Naive thymus-derived CD4-positive, alpha-beta T cell (primary cell): ENCODE results near the gene GAL3ST2. TPM values are rescaled to one million over a fixed set of nuclear protein-coding genes. Genes with fewer than 3 reads are reported as not detected.

ENCODE experiments used
- ATAC-seq: fragments of 150-1000 bp; cut with Tn5 transposase; 2 replicates; pipeline ENCODE4 v1.10.0; 2021; ENCODE audit warnings: mild to moderate bottlenecking, moderate library complexity
- CTCF ChIA-PET: fragments of 350-600 bp; sonication (Branson Sonifier 250); formaldehyde crosslinking; loops from one replicate; lab custom pipeline; 2021; ENCODE audit warnings: antibody characterized with exemption; lab: Charles Lee
- POLR2A ChIA-PET: fragments of 350-600 bp; sonication (Branson Sonifier 250); formaldehyde crosslinking; loops from one replicate; lab custom pipeline; 2021; ENCODE audit warnings: antibody characterized with exemption, inconsistent platforms; lab: Charles Lee
- DNase-seq, 9 donors: peaks; one replicate each; pipeline versions ENCODE4 v3.0.0 to v3.0.0-alpha.2; 2020 to 2022; ENCODE audit warnings: mixed read lengths in 1 of 9
- H3K27ac ChIP-seq: one replicate; pipeline ENCODE4 v1.7.0; 2013; ENCODE audit warnings: mild to moderate bottlenecking, low read depth, low read length, moderate library complexity
- H3K27me3 ChIP-seq, 2 donors: one replicate each; pipeline ENCODE4 v1.7.0; 2013; ENCODE audit warnings: low read length in 2 of 2, mild to moderate bottlenecking in 2 of 2, moderate library complexity in 2 of 2; ENCODE audit not compliant: control insufficient read depth in 2 of 2, insufficient read depth in 2 of 2
- H3K36me3 ChIP-seq, 3 experiments: 1 replicate in 2 of 3; 2 replicates in 1 of 3; pipeline ENCODE4 v1.7.0; 2013; ENCODE audit warnings: low read length in 3 of 3, mild to moderate bottlenecking in 3 of 3, moderate library complexity in 1 of 3; ENCODE audit not compliant: insufficient read depth in 3 of 3, control insufficient read depth in 2 of 3
- H3K4me1 ChIP-seq, 2 donors: one replicate each; pipeline ENCODE4 v1.7.0; 2013; ENCODE audit warnings: low read length in 2 of 2, mild to moderate bottlenecking in 2 of 2, moderate library complexity in 1 of 2; ENCODE audit not compliant: control insufficient read depth in 2 of 2, insufficient read depth in 2 of 2
- H3K4me3 ChIP-seq: 2 replicates; pipeline ENCODE4 v1.7.0; 2013; ENCODE audit warnings: mild to moderate bottlenecking, low read length
- H3K9me3 ChIP-seq, 3 experiments: 1 replicate in 2 of 3; 2 replicates in 1 of 3; pipeline ENCODE4 v1.7.0; 2013; ENCODE audit warnings: low read length in 3 of 3; ENCODE audit not compliant: control insufficient read depth in 2 of 3
- H3K27ac Mint-ChIP-seq, 9 donors: one replicate each; pipeline ENCODE4 v1.8.0; 2020 to 2022; ENCODE audit warnings: mixed read lengths in 9 of 9, mild to moderate bottlenecking in 8 of 9, moderate library complexity in 5 of 9, inconsistent platforms in 2 of 9
- H3K27me3 Mint-ChIP-seq, 5 donors: one replicate each; pipeline ENCODE4 v1.8.0; 2021 to 2022; ENCODE audit warnings: mixed read lengths in 5 of 5, mild to moderate bottlenecking in 1 of 5
- H3K36me3 Mint-ChIP-seq, 5 donors: one replicate each; pipeline ENCODE4 v1.8.0; 2020 to 2022; ENCODE audit warnings: mixed read lengths in 5 of 5, mild to moderate bottlenecking in 3 of 5, inconsistent platforms in 1 of 5
- H3K4me1 Mint-ChIP-seq, 7 donors: one replicate each; pipeline ENCODE4 v1.8.0; 2020 to 2022; ENCODE audit warnings: mixed read lengths in 7 of 7, mild to moderate bottlenecking in 3 of 7, inconsistent platforms in 1 of 7
- H3K4me3 Mint-ChIP-seq, 10 donors: one replicate each; pipeline ENCODE4 v1.8.0; 2020 to 2022; ENCODE audit warnings: mild to moderate bottlenecking in 10 of 10, mixed read lengths in 10 of 10, moderate library complexity in 6 of 10, inconsistent platforms in 2 of 10
- H3K9me3 Mint-ChIP-seq, 11 donors: one replicate each; pipeline ENCODE4 v1.8.0; 2020 to 2022; ENCODE audit warnings: mixed read lengths in 11 of 11, mild to moderate bottlenecking in 4 of 11, inconsistent platforms in 1 of 11, moderate library complexity in 1 of 11
- intact Hi-C, 2 donors: fragments of 100-400 bp; cut with micrococcal nuclease; formaldehyde crosslinking; loops; one replicate each; pipeline ENCODE4 v1.15.1; 2023
- polyA plus RNA-seq, 2 donors: library from polyadenylated mRNA; unstranded; fragments of 300-500 nt; fragmentation: Illumina TruSeq; gene quantifications; one replicate each; pipeline ENCODE4 v1.2.3, GENCODE V29; 2021
- total RNA-seq, 6 experiments: library from RNA in 5 of 6; stranded (reverse) in 5 of 6; gene quantifications; 1 replicate in 5 of 6; 2 replicates in 1 of 6; pipeline ENCODE4 v1.2.3 and lab custom pipeline; 2021 to 2026

The GAL3ST2 gene
- total and polyA plus RNA-seq, 7 experiments from 2014 or later: 0.17 to 0.93 (median 0.37) TPM; not detected in 4

GRCh38 chr2:241774419-241775222 is 2.0 kb upstream of the GAL3ST2 start:
- intact Hi-C loops: no loop called here
- Mint-ChIP-seq H3K27me3 (no peaks in the 10 kb centered on the region), H3K4me3 (no peak overlapping the region), H3K27ac (no peak overlapping the region), H3K36me3 (no peaks in the 10 kb centered on the region), H3K9me3 (peaks cover 0 to 2% (median 0%) of the 10 kb centered on the region in 11 donors), H3K4me1 (peaks cover 6 to 14% (median 12%) of the 10 kb centered on the region in 7 donors)
- Histone ChIP-seq H3K4me3 (no peak overlapping the region), H3K27me3 (no peaks in the 10 kb centered on the region), H3K4me1 (peaks cover 8 to 10% of the 10 kb centered on the region in 2 donors), H3K9me3 (no peaks in the 10 kb centered on the region), H3K36me3 (no peaks in the 10 kb centered on the region), H3K27ac (no peak overlapping the region)
- ChIA-PET POLR2A (no interaction called here), CTCF (no interaction called here)
- ATAC-seq (no peak), DNase-seq (peak in 1 of 9 donors; percentile 19)

GRCh38 chr2:241775223-241776177 is 1.1 kb upstream of the GAL3ST2 start:
- Mint-ChIP-seq H3K36me3 (no peaks in the 10 kb centered on the region), H3K9me3 (peaks cover 0 to 3% (median 0%) of the 10 kb centered on the region in 11 donors), H3K4me1 (peaks cover 6 to 14% (median 12%) of the 10 kb centered on the region in 7 donors), H3K27ac (no peak overlapping the region), H3K4me3 (no peak overlapping the region), H3K27me3 (no peaks in the 10 kb centered on the region)
- Histone ChIP-seq H3K4me1 (peaks cover 8 to 10% of the 10 kb centered on the region in 2 donors), H3K9me3 (no peaks in the 10 kb centered on the region), H3K4me3 (no peak overlapping the region), H3K27ac (no peak overlapping the region), H3K27me3 (no peaks in the 10 kb centered on the region), H3K36me3 (no peaks in the 10 kb centered on the region)
- POLR2A ChIA-PET: no interaction called here
- intact Hi-C loops: no loop called here
- DNase-seq: peak in 1 of 9 donors; percentile 16
- no peak for ATAC-seq
- CTCF ChIA-PET: no interaction called here

- peaks cover 0 to 10% (median 2%) of the 10 kb centered on the region in 11 donors for H3K9me3 Mint-ChIP-seq
- Histone ChIP-seq H3K36me3 (no peaks in the 10 kb centered on the region), H3K27me3 (no peaks in the 10 kb centered on the region), H3K4me1 (peaks cover 5 to 8% of the 10 kb centered on the region in 2 donors), H3K27ac (no peak overlapping the region), H3K9me3 (no peaks in the 10 kb centered on the region), H3K4me3 (no peak overlapping the region)
- intact Hi-C loops: no loop called here
- DNase-seq (peak in 1 of 9 donors; percentile 6), ATAC-seq (no peak)
- H3K27ac Mint-ChIP-seq: no peak overlapping the region
- H3K4me1 Mint-ChIP-seq: peaks cover under 1 to 9% (median 7%) of the 10 kb centered on the region in 7 donors
- H3K27me3 Mint-ChIP-seq: no peaks in the 10 kb centered on the region
- POLR2A ChIA-PET: no interaction called here
- CTCF ChIA-PET: no interaction called here
- H3K4me3 Mint-ChIP-seq: no peak overlapping the region
- H3K36me3 Mint-ChIP-seq: no peaks in the 10 kb centered on the region
Observed at GRCh38 chr2:241777170-241777685, 606 bp downstream of the GAL3ST2 start.

- Mint-ChIP-seq H3K27ac (no peak overlapping the region), H3K4me3 (no peak overlapping the region), H3K36me3 (no peaks in the 10 kb centered on the region), H3K27me3 (no peaks in the 10 kb centered on the region), H3K4me1 (peaks cover 0 to 2% (median 0%) of the 10 kb centered on the region in 7 donors), H3K9me3 (peaks cover 0 to 10% (median 2%) of the 10 kb centered on the region in 11 donors)
- Histone ChIP-seq H3K4me3 (no peak overlapping the region), H3K27me3 (no peaks in the 10 kb centered on the region), H3K4me1 (peaks cover 0 to 2% of the 10 kb centered on the region in 2 donors), H3K9me3 (no peaks in the 10 kb centered on the region), H3K27ac (no peak overlapping the region), H3K36me3 (no peaks in the 10 kb centered on the region)
- CTCF ChIA-PET: interaction anchor here (0.6 kb wide), 1 partner anchor 928 kb away, joined by 3 read pairs; no protein-coding TSS in a partner anchor
- intact Hi-C loops: no loop called here
- POLR2A ChIA-PET: no interaction called here
- DNase-seq (peak in 1 of 9 donors; percentile 20), ATAC-seq (no peak)
Observed at GRCh38 chr2:241777686-241778627, 1.3 kb downstream of the GAL3ST2 start.

- no peak for DNase-seq
- Mint-ChIP-seq H3K4me1 (no peaks in the 10 kb centered on the region), H3K4me3 (no peak overlapping the region), H3K36me3 (no peaks in the 10 kb centered on the region), H3K27ac (no peak overlapping the region), H3K27me3 (no peaks in the 10 kb centered on the region), H3K9me3 (peaks cover 0 to 10% (median 2%) of the 10 kb centered on the region in 11 donors)
- intact Hi-C loops: no loop called here
- no peak for ATAC-seq
- no peak overlapping the region for H3K4me3 ChIP-seq
- H3K9me3 ChIP-seq: no peaks in the 10 kb centered on the region
- no peaks in the 10 kb centered on the region for H3K36me3 ChIP-seq
- CTCF ChIA-PET: no interaction called here
- no peaks in the 10 kb centered on the region for H3K4me1 ChIP-seq
- H3K27me3 ChIP-seq: no peaks in the 10 kb centered on the region
- no peak overlapping the region for H3K27ac ChIP-seq
- POLR2A ChIA-PET: no interaction called here
Observed at GRCh38 chr2:241780939-241781569, 4.4 kb downstream of the GAL3ST2 start.
